NB4 (cell line): ENCODE data around the gene TMEM121.

Source experiments
- DNase-seq: peaks from one replicate; pipeline ENCODE4 v3.0.0; 2010; ENCODE audit warnings: low read depth
- H3K4me3 ChIP-seq: one replicate; pipeline ENCODE4 v1.5.1; 2011; ENCODE audit warnings: mild to moderate bottlenecking, low read depth, low read length, moderate library complexity
- CTCF ChIP-seq: IDR thresholded peaks from one replicate; pipeline ENCODE4 v1.5.1; 2012; ENCODE audit warnings: low read depth, low read length
- MAX ChIP-seq: IDR thresholded peaks from 2 replicates; pipeline ENCODE4 v1.6.1; 2011; ENCODE audit warnings: low read depth, low read length
- MYC ChIP-seq: IDR thresholded peaks from 2 replicates; pipeline ENCODE4 v1.6.1; 2011; ENCODE audit warnings: low read depth, low read length
- POLR2A ChIP-seq: IDR thresholded peaks from 2 replicates; pipeline ENCODE4 v1.6.1; 2011; ENCODE audit warnings: mild to moderate bottlenecking; ENCODE audit not compliant: insufficient read length; ENCODE audit errors: extremely low read depth

Gene TMEM121

DNA sequence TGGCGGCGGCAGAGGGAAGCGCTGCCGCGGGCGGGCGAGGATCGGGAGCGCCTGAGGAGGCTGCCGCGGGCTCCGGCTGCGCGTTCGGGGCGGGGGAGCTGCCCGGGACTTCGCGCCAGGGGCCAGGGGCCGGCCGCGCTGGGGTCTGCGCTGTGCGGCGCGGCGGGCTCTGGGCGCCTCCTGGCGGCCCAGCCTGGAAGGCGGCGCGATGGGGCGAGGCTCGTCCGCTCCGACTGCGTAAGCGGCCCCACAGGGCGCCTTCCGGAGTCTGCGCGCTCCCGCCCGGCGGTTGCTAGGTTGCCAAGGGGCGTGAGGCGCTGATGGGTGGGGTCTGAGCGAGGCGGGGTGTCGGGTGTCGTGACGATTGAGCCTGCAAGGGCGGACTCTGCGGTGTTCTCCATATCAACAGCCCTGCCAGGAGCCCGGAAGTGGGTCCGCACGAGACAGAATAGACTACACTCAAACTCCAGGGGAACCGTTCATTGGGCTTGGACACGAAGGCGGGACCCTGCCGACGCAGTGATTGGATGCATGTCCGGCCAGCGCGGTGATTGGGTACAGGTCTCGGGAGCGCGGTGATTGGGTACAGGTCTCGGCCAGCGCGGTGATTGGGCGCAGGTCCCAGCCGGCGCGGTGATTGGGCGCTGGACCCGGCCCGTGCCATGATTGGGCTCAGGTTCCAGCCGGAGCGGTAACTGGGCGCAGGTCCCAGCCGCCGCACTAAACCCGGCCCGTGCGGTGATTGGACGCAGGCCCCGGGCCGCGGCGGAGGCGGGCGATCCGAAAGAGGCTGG is 35.6 kb upstream of the TMEM121 start, which contains the start of gene TEDC1:
Gene TEDC1 (plus strand): TSS at position 675 of the 794 bp plus-strand sequence. CDS start 130 bp downstream, outside the sequence.
- no peak; the same call in 1 of the 2 replicates for TF ChIP-seq MYC
- peak; percentile 67 for TF ChIP-seq MAX
- peak; percentile 72 for TF ChIP-seq POLR2A
- peak; percentile 37 for TF ChIP-seq CTCF
- peak; percentile 100 for DNase-seq
- peak within 1 kb of the TSS; percentile 61 for H3K4me3 ChIP-seq

- peak; percentile 82 for DNase-seq
- TF ChIP-seq CTCF (no peak), POLR2A (no peak), MYC (no peak), MAX (no peak)
- H3K4me3 ChIP-seq, result peak overlapping the region; percentile 61
These were observed 34.9 kb upstream of the TMEM121 start for GRCh38 chr14:105491366-105491973.

DNA sequence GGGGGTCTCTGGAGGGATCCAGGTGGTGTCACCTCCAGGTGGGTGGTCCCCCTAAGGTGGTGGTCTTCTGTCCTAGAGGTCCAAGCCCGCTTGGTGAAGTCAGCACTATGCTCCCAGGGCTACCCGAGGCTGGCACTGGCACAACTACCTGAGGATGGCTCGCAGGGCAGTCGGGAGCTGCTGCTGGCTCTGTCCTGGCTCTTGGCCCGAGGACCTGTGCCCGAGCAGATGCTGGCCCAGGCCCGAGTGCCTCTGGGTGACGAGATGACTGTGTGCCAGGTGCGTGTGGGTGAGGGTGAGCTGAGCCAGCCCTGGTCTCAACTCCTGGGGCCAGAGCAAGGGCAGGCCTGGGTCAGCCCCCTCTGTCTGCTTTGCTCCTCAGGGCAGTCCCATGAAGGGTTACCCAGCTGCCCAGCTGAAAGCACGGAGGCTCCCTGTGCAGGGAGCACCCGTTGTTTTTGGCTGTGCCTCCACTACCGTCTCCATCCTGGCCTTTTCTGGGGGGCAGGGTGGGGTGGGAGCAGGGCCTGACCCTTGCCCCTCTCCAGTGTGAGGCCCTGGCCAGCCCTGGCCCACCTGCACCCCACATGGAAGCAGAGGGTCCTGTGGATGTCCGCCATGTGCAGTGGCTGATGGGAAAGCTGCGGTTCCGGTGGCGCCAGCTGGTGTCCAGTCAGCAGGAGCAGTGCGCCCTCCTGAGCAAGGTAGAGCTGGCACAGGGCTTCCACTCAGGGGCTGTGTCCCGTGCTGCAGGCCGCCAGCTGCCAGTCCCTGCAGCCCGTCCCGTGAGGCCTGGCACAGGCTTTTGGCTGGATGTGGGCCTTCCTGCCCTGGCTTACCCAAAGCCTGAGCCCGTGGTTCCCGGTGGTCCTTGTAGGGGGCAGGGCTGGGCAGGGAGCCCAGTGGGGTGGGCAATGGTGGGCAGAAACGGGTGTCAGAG is 34.1 kb upstream of the TMEM121 start:
- H3K4me3 ChIP-seq, result peak overlapping the region; percentile 4
- DNase-seq, result no peak
- TF ChIP-seq POLR2A, result no peak
- TF ChIP-seq MAX, result no peak
- no peak for TF ChIP-seq MYC
- no peak for TF ChIP-seq CTCF

DNA sequence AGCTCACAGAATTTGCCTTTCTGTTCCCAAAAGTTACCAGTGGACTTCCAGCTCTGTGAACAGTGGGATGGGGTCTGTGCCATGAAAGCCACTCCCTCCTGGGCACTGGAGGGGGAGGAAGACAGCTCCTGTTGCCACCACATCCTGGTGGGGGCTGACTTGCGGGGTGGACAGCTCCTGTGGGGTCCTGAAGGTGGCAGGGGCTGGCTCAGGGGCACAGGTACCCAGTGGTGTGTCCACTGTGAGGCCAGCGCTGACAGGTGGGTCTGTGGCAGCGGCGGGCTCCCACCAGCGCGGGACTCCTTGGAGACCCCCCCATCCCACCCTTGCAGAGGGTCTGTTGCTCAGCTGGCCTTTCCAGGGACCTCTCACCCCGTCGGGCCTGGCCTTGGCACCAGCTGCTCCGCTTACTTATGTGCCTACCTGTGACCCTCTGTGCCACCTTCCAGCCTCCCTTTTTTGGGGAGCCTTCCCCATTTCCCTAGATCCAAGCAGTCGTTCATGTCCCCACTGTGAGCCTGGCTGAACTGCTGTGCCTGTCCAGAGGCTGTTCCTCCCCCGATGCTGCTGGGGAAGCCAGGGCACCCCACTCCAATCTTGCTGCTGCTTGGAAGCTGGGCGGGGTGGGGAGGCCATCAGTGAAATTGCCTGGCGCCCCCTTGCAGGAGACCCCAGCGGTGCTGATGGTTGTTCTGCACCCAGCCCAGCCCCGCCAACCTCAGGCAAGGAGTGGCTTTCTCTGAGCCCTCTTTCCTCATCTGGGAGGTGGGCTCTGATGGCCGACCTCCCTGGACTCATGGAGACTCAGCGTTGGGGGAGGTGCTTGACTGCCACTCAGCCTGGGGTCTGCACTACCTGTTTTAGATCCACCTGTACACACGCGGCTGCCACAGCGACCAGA is 33.2 kb upstream of the TMEM121 start:
- H3K4me3 ChIP-seq, result no peak overlapping the region
- no peak for TF ChIP-seq CTCF
- TF ChIP-seq MAX, result no peak
- TF ChIP-seq POLR2A, result no peak
- TF ChIP-seq MYC, result no peak
- no peak for DNase-seq
